ENCODE measurements around the gene TNNI2.
"Not testable (repeated sequence)": the region's sequence is repeated elsewhere in the genome, so short reads cannot be mapped to it uniquely, and the experiment has no call there.

Gene TNNI2

DNA sequence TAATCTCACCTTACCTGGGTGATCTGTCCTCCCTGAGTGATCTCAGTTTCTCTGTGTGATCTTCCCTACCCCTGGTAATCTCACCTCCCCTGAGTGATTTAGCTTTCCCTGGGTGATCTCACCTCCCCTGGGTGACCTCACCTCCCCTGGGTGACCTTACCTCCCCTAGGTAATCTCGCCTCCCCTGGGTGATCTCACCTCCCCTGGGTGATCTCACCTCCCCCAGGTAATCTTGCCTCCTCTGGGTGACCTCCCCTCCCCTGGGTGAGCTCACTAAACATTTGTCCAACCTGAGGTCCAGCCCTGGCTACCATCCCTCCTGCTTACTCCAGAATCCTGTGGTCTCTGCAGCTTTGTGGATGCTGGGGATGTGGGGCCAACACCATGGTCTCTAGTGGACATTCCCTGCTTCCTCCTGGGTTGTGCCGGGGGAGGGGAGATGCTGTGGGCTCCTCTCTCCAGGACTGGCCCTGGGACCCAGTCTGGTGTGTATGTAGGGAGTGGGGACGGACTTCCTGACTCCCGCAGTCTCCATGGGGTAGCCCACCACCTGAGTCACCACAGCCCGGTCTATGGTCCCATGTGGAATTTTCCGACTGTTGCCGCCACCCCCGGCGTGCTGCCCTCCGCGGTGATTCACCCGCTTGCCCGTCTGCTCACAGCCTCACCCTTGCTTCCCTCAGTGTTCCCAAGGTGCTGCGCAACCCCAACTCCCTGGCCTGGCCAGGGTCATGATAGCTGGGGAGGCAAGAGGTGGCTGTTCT is 24.0 kb downstream of the TNNI2 start:
- DNase-seq: no peak

DNA sequence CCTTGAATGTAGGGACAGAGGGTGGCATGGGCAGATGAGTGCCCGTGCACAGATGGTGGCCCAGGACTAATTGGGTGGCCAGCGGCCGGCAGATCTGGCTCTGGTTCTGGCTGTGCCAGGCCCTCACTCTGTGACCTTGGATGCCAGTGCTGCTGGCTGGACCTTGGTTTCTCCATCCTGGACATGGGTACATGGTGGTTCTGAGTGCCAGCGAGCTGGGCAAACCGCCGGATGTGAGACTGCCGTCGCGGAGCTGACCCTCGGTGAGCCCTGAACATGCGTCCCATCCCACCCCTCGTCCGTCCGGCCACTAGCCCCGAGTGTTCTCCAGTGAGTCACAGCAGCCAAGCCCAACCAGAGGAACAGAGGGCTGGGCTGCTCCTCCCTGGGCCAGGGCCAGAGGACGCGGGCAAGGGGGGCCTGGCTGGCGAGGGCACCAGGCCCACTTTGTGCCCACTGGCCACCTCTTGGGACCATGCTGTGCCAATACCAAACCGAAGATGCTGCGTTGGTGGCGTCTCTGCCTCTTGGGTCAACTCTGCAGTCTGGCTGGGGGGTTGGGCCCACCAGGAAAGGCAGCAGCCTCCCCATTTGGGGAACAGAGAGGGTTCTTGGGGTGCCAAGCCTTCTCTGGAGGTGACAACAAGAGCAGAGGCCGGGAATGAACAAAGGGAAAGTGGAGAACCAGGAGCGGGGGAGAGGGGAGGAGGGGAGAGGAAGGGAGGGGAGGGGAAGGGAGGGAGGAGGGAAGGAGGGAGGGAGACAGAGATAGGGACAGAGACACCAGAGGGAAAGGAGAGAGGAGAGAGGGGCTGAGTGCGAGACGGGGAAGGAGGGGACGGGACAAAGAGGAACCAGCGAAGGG is 24.8 kb downstream of the TNNI2 start:
- no peak for DNase-seq

DNA sequence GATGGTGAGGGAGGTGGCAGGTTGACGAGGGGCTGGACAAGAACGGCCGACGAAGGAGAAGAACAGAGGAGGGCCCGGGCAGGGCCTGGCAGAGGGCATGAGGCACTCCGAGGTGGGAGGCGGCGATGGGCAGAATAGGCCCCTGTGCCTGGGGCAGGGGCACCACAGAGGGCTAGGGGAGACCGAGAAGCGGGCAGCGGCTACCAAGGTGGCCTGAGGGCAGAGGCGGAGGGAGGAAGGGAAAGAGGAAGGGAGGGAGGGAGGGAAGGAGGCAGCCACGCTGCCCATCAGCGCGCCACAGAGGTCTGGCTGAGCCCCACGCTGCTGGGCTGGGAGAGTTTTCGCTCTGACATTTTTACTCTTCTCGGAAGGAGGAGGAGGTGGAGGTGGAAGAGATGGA is 25.4 kb downstream of the TNNI2 start:
- DNase-seq: no peak

DNA sequence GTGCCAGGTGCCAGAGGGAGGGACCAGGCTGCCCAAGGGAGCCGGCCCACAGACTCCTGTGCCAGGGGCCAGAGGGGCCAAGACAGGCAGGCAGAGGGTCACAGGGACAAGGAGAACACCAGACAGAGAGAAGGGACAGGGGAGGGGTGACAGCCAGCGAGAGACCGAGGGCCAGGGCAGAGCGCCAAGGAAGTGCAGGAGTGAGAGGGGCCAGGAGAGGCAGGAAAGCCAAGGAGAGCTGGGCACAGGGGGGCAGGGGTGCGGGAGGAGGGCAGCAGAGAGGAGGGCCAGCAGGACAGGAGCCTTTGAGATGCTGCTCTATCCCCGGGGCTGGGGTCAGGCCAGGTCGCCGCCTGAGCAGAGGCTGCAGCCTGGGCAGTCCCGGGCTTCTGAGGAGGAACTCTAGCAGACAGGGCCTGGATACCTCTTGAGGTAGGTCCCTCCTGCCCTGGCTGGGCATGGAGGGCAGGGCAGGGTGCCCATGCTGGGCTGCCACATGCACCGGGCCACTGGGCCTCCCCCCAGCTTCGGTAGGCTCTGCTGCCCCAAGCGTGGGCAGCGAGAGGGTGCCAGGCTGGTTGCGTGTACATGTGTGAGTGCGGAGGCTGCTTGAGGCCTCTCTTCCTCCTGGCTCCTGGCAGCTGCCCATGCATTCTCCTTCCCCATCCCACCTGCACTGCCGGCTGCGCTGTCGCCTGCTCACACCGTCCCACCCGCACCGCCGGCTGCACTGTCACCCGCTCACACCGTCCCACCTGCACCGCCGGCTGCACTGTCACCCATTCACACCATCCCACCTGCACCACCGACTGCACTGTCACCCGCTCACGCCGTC is 26.3 kb downstream of the TNNI2 start:
- no peak for DNase-seq

DNA sequence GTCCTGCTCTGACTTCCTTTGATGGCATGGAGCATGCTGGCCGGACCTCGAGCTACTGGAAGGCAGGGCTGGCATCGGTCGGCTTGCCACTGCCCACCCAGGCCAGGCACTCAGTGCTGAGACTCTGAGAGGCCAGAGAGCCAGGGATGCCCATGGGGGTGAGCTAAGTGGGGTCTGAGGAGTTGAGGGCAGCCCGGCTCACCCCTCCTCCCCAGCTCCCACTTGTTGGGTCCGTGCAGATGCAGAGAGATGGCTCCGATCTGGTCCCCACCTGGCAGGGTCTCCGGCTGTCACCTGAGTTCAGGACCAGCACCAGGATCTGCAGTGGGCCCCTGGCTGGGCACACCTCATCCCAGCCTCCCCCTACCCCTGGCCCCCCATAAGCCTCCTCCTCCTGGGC is 27.4 kb downstream of the TNNI2 start:
- no peak for DNase-seq

DNA sequence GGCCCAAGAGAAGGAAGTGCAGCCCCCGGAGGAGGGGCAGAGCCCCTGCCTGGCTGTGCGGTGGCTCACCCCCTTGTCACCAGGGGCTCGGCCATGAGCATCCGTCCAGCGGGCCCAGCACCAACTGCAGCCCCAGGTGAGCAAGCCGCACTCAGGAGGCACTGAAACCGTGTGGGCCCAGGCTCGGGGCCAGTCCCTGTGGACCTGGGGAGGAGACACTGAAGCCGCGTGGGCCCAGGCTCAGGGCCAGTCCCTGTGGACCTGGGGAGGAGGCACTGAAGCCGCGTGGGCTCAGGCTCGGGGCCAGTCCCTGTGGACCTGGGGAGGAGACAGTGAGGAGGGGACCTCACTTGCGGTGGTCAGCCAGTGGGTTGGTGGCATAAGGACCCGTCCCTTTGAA is 28.0 kb downstream of the TNNI2 start:
- DNase-seq: no peak

DNA sequence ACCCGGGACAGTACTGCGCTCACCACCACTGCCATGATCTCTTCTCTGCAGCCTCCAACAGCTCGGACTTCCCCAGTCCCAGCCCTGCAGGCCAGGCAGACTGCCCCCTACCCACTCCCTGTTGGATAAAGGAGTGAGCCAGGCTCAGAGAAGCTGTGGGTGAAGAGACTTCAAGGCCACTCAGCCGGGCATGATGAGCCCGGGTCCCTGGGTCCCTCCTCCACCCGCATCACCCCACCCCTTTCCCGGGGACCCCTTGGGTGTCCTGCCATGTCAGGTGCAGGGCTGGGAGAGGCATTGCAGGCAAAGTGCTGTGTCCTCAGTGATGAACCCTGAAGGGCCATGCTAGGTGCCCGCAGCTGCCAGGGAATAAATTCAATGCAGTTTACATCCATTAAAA is 28.6 kb downstream of the TNNI2 start:
- DNase-seq: no peak

DNA sequence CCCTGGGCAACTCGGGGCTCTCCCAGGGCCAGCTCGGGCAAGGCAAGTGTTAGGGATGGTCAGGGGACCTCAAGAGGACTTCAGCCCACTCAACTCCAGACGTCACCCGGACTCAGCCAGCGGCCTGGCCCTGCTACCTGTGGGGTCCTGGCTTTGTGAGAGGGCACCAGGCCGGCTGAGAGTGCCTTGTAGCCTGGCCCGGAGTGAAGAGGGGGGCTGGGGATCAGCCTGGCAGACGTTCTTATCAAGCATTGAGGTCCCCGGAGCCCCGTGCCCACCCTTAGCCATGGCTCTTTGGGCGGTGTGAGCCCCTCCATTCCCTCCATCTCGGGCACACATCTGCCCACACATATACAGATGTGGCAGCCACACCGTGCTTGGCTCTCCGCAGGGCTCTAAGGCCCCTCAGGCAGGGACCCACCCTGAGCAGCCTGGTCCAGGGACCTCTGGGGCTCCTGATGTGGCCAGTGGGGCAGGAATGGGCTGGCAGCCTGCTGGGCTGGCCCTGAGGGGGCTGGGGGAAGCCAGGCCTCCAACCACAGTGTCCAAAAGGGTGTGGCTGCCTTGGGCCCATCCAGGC is 29.4 kb downstream of the TNNI2 start:
- no peak for DNase-seq

DNA sequence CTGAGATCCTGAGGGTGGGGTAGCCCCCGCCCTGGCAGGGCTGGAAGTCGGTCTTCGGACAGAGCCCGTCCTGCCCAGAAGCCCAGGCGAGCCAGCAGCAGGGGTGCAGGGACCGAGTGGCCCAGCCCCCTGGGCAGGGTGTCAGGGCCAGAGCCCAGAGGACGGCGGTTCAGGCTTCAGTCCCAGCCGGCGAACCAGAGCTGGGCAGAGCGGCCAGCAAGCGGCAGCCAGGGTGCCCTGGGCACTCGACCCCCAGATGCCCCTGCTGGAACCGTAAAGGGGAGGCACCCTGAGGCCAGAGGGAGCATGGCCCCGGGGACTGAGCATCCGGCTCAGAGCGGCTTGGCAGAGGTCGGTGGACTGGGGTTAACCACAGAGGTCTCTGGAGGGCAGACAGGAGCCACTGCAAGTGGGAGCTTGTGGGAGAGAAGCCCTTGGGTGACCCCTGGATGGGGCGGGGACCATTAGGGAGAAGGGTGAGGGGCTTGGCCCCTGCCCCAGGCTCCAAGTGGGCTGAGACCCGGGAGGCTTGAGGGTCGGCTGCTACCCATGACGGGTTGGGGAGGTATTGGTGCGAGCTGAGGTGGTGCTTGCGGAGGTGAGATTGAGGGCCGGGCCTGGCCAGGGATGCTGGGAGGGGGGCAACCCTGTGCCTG is 30.0 kb downstream of the TNNI2 start:
- DNase-seq: no peak

DNA sequence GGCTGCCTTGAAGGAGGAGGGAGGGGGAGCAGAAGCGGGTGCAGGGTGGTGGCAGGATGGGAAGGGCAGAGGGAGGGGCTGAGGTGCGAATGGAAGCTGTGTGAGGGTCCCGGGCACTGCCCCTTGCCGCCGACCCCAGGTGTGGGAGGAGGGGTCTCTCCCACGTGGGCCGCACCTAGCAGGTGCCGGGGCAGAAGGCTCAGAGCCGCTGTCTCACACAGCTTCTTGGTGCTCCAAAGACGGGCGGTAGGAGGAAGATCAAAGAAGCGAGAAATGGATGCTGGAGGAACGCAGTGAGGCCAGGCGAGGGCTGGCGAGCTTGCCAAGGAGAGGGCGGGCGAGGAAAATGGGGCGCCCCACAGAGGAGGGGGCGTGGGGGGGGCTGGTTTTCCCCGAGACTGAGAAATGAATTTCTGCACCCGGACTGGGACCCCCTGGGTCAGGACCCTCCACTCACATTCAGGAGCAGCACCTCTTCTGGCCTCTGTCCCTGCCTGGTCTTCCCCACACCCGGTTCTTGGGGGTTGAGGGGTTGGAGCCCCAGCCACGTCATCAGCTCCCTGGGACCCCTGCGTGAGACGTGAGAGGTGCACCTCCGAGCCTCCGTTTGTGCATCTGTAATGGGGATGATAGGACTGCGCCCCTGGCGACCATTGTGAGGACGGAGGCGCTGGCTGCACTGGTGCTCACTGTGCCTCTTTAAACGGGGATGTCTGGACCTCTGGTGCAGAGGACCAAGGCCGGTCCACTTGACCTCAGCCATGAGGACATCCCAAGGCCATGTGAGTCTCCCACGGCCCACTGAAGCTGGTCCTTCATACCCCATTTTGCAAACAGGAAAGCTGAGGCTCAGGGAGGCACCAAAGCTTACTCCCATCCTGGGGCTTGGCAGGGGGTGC is 30.9 kb downstream of the TNNI2 start:
- DNase-seq: no peak

DNA sequence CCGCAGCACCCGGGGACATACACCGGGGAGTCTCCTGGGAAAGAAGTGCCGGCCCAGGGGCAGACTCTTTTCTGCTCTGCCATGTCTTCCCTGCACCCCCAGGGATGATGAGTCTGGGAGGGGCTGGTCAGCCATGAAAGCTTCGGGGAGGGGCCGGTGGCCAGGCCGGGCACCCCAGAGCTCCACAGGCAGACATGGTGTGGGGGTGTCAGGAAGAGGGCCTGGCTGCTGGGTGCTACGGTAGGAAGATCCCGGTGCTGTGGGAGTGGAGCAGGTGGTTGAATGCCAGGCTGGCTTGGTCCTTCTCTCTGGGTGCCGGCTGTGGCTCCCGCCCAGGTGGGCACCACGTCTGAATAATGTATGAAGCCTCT is 31.5 kb downstream of the TNNI2 start:
- DNase-seq: no peak

DNA sequence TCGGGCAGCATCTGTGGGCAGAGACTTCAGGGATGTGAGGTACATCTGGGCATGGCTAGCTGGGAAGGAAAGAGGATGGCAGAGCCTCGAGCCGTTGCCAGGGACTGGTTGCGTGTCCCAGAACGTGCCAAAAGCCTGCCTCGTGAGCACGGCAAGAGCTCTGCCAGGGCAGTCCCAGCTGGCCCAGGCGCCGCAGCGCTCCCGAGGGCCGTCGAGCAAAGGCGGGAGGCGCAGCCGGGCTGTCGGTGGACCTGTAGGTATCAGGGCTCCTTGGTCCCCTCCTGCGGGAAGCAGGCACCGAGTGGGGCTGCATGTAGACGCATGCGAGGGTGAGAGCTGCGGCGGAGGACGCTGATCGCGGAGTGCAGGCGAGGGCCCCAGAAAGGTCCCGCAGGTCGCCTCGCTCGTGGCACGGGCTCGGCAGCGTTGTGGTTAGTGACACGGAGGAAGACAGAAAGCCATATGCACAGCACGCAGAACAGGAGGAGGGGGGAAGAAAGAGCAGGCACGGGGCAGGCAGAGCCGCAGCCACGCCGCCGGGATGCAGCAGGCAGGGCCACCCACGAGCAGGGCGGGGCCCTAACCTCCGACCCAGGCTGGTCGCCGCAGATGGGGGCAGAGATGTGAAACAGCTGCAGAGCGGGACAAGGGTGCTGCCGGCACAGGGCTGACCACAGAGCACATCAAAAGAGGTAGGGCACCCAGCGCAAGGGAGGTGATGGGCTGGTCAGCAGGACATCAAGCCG is 32.1 kb downstream of the TNNI2 start:
- DNase-seq: peak in 1 of 2 experiments; percentile 20

DNA sequence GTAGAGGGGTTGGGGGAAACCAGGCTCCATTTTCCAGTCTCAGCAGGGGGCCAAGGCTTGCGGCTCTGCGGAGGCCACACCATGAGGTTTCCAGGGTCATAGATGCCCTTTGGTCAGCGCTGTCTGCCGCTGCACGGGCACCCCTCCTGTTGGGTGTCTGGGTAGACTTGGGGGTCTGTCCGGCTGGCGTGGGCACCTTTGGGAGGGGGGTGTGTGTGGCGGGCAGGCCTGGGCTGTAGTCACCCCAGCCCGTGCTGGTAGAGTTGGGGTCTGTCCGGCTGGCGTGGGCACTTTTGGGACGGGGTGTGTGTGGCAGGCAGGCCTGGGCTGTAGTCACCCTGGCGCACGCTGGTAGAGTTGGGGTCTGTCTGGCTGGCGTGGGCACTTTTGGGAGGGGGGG is 32.8 kb downstream of the TNNI2 start:
- no peak for DNase-seq

DNA sequence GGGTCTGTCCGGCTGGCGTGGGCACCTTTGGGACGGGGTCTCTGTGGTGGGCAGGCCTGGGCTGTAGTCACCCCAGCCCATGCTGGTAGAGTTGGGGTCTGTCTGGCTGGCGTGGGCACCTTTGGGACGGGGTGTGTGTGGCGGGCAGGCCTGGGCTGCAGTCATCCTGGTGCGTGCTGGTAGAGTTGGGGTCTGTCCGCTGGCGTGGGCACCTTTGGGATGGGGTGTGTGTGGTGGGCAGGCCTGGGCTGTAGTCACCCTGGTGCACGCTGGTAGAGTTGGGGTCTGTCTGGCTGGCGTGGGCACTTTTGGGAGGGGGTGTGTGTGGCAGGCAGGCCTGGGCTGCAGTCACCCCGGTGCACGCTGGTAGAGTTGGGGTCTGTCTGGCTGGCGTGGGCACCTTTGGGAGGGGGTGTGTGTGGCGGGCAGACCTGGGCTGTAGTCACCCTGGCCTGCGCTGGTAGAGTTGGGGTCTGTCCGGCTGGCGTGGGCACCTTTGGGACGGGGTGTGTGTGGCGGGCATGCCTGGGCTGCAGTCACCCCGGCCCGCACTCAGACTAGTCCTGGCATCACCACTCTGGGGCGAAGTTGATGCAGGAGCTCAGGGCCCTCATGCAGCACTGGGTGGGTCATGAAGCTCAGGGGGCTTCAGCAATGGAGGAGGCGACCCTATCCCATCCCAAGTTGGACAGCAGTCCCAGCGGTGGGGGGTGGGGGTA is 33.6 kb downstream of the TNNI2 start:
- DNase-seq: no peak

DNA sequence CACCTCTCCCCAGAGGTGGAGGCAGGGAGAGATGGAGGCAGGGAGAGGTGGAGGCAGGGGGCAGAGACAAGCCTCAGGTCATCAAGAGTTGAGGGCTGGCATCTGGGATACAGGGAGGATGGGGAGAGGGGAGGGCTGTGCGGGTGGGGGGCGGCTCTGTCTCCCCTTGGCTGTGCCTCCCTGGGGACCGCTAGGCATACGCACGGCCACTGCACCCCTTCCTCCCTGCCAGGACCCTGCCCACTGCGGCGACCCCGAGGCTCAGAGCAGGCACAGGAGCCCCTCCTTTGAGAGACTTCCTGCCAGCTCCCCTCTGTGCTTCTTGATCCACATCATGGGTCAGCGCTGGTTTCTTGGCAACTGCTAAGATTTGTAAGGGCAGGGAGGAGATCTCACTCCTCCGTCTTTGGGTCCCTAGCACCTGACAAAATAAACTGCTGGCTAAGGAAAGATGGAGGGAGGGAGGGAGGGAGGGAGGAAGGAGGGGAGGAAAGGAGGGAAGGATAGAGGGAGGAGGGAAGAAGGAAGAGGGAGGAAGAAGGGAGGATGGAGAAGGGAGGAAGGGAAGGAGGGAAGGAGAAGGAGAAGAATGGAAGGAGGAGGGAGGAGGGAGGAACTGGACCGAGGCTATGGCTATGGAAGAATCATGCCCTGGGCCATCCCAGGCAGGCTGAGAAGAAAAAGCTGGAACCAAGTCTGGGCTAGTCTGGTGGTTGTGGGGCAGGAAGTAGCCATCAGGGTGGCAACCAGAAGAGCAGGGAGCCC is 34.4 kb downstream of the TNNI2 start:
- DNase-seq: no peak

DNA sequence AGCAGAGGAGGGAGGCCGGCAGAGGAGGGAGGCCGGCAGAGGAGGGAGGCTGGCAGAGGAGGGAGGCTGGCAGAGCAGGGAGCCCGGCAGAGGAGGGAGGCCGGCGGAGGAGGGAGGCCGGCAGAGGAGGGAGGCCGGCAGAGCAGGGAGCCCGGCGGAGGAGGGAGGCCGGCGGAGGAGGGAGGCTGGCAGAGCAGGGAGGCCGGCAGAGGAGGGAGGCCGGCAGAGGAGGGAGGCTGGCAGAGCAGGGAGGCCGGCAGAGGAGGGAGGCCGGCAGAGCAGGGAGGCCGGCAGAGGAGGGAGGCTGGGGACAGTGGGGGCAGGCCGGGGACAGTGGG is 35.0 kb downstream of the TNNI2 start:
- DNase-seq: not testable (repeated sequence)

DNA sequence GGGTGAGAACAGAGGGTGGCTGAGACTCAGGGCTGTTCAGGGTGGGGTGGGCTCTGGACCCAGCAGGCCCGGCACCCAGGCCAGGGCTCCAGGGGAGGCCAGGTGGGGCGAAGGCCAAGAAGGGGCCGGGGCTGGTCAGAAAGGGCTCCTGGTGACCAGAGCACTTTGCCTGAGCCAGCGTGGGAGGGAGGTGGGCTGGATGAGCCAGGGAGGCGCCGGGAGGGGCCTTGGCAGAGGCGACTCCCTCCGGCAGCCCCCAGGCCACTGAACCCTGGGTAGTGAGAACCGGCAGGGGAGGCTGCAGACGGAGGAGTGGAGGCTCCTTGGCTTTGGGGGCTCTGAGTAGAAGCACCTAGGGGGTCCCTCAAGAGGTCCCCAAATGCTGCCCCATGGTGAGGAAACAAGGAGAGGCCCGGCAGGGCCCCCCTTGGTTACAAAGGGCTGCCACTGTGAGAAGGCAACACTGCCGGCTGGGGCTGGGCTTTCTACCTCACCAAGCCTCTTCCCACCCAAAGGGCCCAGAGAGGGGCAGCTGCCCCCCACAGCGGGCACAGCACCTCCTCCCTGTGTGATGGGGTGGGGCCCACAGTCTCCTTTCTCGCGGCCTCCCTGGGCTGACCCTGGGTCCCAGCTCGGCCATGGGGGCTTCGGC is 35.8 kb downstream of the TNNI2 start:
- DNase-seq: not testable (repeated sequence)

DNA sequence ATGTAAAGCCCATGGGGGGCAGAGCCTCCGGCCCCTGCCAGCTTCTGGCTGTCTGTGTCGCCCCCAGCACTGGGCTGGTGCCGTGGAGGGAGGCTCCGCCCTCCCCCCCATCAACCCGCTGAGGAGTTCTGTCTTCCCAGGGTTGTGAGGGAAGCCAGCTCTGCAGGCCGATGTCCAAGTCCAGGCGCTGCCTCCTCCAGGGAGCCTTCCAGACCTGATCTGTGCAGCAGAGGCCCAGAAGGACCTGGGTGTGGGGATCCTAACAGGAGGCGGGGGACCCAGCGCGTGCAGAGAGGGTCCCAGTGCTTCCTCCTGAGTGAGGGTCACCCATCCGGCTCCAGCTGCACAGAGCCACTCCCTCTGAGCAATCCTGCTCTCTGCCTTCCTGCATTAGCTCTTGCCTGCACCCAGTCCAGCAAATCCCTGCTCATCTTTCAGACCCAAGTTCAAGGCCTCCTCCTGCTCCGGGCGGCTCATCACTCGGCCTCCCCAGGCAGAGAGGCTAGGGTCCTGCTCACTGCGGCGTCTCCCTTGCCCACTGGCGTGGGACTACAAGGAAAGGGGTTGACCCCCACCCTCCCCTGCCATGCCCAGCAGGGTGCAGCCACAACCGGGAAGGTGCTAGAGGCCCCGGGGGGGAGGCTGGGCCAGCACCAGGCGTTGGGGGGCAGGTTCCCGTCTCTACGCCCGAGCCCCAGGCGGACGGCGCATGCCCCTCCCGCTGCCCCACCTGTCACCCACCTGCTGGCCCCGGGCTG is 36.5 kb downstream of the TNNI2 start:
- no peak for DNase-seq
